SW480 (cell line): ENCODE measurements around the gene LCTL.
A peak's percentile ranks its signal among the peaks of the same experiment; 100 is the strongest.

ENCODE experiments used
- DNase-seq: peaks from one replicate; pipeline ENCODE4 v3.0.0-alpha.2; 2016; ENCODE audit warnings: low spot score

Gene LCTL

GRCh38 chr15:66565741-66566144 is at the start of gene LCTL:
Gene LCTL, minus strand, starts transcription at chr15:66565998. Its CDS starts 633 bp downstream, at chr15:66565365.
- peak; percentile 61 for DNase-seq

- DNase-seq, result no peak
These were observed 49.4 kb upstream of the LCTL start for GRCh38 chr15:66614951-66615760.

GRCh38 chr15:66614456-66614855 is 48.7 kb upstream of the LCTL start:
- DNase-seq, result no peak

- no peak for DNase-seq
These were observed 47.9 kb upstream of the LCTL start for GRCh38 chr15:66613743-66614142.

- no peak for DNase-seq
These were observed 45.7 kb upstream of the LCTL start for GRCh38 chr15:66611257-66612053.

GRCh38 chr15:66609876-66610275 is 44.1 kb upstream of the LCTL start:
- no peak for DNase-seq

GRCh38 chr15:66608881-66609280 is 43.1 kb upstream of the LCTL start:
- DNase-seq, result no peak

GRCh38 chr15:66608159-66608558 is 42.4 kb upstream of the LCTL start:
- DNase-seq, result no peak

GRCh38 chr15:66603301-66604179 is 37.7 kb upstream of the LCTL start:
- peak; percentile 31 for DNase-seq

GRCh38 chr15:66601521-66601920 is 35.7 kb upstream of the LCTL start:
- DNase-seq, result no peak

GRCh38 chr15:66600240-66600627 is 34.4 kb upstream of the LCTL start:
- DNase-seq, result no peak

GRCh38 chr15:66599536-66600239 is 33.9 kb upstream of the LCTL start:
- no peak for DNase-seq

GRCh38 chr15:66598095-66598815 is 32.5 kb upstream of the LCTL start:
- no peak for DNase-seq

GRCh38 chr15:66595931-66596545 is 30.2 kb upstream of the LCTL start:
- no peak for DNase-seq

- no peak for DNase-seq
These were observed 29.5 kb upstream of the LCTL start for GRCh38 chr15:66595332-66595731.

- DNase-seq, result no peak
These were observed 29.0 kb upstream of the LCTL start for GRCh38 chr15:66594836-66595235.

- no peak for DNase-seq
These were observed 28.5 kb upstream of the LCTL start for GRCh38 chr15:66594344-66594743.

GRCh38 chr15:66593219-66593780 is 27.5 kb upstream of the LCTL start:
- DNase-seq, result no peak

GRCh38 chr15:66592505-66593218 is 26.9 kb upstream of the LCTL start:
- DNase-seq, result no peak
